Measurements from ENCODE around the gene TRPM2.
"Not testable (repeated sequence)": the region's sequence is repeated elsewhere in the genome, so short reads cannot be mapped to it uniquely, and the experiment has no call there.

The TRPM2 gene

DNA sequence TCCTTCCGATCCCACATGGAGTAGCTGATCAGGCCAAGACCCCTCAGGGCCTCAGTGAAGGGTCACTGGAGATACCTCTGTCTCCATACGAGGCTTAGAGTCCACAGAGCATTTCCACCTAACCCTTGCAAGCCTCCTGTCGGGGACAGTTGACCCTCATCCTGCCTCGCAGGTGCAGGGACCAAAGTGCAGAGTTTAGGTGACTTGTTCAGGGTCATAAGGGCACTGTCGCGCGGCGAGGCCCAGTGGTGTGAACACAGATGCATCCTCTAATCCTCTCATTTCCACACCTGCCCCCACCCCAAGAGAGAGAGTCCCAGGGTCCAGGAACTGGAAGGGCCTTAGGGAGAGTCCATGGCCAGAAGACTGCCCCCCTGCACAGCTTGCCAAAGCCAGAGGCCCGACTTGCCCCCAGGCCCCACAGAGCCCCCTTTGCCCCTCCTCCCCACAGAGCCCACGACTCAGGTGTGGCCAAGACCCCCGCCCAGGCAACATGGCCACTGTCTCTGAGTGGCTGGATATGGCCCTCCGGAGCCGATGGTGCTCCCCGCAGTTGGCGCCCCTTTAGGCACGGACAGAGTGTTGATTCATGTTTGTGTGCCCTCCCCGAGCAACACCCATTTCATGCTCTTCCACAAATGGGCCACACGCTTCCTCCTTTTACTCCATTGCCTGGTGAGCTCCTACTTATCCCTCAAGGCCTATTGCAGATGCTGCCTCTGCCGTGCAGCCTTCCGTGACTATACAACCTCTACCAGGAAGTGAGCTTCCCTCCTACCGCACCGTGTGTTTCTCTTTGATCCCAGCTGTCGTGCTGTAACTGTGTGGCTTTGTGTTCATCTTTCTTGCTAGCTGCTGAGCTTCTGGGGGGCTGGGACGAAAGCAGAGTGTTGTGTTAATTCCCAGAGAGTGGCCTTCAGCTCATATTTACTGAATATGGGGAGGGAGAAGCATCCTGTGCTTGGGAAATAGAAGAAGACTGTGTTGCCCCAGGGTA, 1.7 kb downstream of the TRPM2 start:
- DNase-seq (ENCODE audit: low read depth), result no peak

DNA sequence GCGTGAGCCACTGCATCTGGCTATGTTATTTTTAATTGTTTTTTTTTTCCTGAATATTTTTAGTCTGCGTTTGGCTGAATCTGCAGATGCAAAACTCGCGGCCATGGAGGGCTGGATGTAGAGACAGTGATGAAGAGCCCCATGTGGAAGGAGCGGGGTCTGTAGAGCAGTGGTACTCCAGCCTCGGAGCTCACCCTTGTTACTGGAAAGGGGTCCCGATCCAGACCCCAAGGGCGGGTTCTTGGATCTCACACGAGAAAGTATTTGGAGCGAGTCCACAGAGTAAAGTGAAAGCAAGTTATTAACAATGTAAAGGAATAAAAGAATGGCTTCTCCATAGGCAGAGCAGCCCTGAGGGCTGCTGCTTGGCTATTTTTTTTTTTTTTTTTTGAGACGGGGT, 2.7 kb downstream of the TRPM2 start:
- no peak for DNase-seq (ENCODE audit: low read depth)

DNA sequence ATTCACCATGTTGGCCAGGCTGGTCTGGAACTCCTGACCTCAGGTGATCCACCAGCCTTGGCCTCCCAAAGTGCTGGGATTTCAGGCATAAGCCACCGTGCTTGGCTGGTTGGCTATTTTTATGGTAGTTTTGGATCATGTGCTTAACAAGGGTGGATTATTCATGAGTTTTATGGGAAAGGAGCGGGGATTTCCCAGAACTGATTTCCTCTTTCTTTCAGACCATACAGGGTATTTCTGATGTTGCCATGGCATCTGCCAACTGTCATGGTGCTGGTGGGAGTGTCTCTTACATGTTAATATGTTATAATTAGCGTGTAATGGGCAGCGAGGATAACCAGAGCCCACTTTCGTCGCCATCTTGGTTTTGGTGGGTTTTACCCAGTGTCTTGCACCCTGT, 3.2 kb downstream of the TRPM2 start:
- no peak for DNase-seq (ENCODE audit: low read depth)

DNA sequence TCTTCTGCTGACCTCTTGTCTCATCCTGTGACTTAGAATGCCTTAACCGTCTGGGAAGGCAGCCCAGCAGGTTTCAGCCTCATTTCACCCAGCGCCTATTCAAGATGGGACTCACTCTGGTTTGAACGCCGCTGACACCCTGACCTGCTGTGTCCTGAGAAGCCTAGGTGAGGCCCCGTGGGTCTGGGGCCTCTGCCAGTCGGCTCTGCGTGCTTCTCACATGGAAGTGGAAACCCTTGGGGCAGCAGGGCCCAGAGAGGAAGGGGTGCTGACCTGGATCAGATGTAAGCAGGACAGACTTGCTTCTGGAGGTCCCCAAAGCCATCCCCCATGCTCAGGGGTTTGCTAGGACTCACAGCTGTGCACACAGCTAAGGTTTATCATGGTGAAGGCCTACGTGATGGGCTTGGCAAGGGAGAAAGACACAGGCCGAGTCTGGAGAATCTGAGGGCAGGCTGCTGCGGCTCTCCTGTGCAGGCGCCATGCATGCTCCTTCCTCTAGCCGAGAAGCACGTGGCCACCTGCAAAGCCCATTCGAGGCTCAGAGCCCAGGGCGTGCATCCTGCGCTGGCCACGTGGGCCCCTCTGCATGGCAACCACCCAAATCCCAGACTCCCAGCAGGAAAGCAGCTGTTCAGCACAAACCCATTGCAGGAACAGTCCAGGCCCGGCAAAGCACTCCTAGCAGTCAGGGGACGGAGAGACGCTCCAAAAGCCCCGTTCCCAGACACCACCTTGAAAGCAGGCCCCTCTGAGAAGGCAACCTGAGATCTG, 3.8 kb downstream of the TRPM2 start:
- DNase-seq (ENCODE audit: low read depth), result no peak

DNA sequence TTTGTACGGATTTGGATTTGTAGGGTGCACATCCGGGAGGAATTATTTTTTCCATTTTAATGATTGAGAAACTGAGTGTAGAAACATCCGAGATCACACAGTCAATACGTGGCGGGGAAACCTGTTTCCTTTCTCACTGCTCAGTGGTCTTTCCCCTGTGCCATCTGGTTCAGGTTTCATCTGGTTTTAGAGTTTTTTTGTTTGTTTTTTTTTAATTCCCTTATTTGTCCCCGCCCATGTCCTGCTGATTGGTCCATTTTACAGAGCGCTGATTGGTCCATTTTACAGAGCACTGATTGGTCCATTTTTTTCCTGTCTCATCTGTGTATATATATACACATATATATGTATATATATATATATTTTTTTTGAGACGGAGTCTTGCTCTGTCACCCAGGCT, 6.0 kb downstream of the TRPM2 start:
- no peak for DNase-seq (ENCODE audit: low read depth)

DNA sequence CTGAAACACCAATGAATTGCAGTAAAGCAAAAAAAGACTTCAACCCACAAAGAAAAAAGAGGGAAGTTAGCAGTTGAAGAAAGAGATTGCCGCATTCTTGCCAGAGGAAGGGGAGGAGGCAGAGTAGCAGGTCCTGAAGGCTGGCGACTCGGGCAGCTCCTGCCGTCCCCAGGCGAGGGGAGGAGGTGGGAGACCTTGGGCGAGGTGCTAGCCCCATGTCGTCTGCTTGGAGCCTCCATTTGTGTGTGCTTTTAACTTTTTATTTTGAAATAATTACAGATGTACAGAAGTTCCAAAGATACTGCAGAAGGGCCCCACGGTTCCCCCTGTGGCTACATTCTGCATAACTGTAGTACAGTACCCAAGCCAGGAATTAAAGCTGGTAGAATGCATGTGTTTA, 6.7 kb downstream of the TRPM2 start:
- no peak for DNase-seq (ENCODE audit: low read depth)

DNA sequence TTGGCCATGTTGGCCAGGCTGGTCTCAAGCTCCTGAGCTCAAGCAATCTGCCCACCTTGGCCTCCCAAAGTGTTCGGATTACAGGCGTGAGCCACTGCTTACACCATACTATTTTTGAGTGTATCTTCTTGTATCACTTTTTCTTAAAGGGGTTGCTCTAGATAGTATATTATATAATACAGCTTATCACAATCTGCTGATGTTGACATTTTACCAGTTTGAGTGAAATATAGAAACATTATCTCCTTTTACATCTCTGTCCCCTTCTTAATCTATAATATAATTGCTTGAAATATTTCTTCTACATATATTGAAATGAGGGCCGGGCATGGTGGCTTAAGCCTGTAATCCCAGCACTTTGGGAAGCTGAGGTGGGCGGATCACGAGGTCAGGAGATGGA, 8.5 kb downstream of the TRPM2 start:
- not testable (repeated sequence) for DNase-seq (ENCODE audit: low read depth)

DNA sequence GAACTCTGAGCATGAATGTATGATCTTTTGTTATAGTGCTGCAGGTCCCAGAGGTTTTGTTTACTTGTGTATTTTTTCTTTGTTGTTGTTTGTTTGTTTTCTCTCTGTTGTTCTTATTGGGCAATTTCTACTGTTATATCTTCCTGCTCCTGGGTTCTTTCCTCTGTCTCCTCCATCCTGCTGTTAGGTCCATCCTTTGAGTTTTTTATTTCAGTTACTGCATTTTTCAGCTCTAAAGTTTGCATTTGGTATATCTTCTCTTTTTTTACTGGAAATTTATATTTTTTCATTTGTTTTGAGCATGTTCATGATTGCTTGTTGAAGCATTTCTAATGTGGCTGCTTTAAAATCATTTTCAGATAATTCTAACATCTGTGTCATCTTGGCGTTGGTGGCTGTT, 9.9 kb downstream of the TRPM2 start:
- no peak for DNase-seq (ENCODE audit: low read depth)

DNA sequence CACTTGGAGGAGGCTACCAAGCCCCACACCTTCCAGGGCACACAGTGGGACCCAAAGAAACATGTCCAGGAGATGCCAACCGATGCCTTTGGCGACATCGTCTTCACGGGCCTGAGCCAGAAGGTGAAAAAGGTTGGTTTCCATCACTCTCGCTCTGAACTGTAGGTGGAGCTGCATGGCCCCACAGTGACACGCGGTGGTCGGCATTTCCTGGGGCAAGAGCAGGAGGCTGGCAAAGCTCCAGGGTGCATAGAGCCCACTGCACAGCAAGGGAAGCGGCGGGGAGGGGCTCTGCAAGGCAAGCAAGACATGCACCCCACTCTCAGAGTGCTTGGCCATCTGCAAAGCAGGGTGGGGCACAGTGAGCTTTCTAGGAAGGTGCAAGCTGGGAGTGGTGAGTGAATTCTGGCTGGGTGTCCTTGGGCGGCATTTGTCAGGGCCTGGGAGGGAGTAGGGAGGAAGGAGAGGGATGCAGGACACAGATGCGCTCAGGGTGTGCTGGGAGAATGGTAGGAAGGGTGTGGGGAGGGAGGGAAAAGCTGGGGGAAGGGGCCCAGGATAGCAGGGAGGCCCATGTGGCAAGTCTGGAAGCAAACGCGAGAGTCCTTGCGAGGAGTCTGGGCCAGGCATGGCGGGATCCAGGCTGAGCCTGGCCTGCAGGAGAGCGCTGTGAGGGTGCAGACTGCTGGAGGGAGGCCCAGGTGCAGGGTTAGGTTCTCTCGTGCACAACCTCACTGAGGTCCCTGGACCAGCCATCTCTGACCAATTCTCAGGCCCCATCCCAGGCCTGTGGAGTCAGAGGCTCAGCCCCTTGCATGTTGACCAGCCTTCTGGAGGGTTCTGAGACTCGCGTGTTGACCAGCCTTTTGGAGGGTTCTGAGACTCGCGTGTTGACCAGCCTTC, 11.0 kb downstream of the TRPM2 start:
- no peak for DNase-seq (ENCODE audit: low read depth)

DNA sequence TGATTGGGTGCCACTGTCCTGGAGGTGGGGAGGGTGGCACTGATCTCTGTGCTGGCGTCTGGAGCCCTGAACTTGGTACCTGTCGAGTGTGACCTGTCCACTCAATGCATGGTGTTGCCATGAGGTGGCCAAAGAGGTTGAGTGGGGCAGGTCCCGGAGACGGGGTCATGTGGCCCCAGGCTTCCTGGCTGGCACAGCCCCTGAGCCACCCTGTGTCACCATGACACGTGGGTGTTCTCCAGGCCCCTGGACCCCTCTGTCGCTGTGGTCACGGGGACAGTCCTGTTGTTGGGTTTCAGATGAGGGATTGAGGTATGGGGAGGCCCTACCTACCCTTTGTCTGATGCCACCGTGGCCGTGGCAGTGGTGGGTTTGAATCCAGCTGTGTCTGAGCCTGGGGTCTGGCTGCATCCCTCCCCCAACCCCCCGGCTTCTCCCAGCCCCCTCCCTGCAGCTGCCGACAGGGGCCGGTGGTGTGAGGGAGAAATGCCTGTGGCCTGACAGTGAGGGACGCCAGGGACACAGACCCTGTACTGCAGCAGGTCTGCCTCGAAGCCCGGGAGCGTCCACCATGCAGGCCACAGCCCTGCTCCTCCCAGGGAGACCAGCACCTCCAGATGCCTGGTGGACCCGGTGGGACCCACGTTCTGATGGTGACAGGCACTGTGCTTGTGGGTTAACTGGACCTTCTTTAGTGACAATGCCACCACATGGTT, 12.0 kb downstream of the TRPM2 start:
- DNase-seq (ENCODE audit: low read depth), result no peak

DNA sequence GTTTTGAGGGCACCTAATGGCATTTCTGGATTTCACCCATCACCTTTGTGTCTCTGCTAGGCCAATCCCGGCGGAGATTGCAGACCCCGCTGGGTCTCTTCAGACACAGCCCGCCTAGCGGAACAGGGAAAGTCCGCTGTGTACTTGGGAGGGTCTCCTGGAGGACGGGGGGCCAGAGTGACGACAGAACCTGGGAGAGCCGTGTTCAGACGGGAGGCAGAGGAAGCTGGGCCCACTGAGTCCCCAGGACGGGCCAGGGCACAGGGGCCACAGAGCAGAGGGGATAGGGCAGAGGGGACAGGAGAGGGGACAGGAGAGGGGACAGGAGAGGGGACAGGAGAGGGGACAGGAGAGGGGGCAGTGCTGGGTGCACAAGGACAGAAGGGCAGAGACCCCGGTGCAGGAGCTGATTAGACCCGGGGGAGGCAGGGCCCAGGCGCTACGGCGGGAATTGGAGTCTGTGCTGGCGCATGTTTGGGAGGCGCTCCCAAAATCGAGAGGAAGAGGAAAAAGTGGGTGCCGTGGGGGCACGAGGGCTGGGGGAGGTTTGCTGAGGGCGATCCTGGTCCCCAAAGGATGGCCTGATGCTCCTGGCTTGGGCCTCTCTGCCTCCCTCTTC, 12.7 kb downstream of the TRPM2 start:
- no peak for DNase-seq (ENCODE audit: low read depth)

DNA sequence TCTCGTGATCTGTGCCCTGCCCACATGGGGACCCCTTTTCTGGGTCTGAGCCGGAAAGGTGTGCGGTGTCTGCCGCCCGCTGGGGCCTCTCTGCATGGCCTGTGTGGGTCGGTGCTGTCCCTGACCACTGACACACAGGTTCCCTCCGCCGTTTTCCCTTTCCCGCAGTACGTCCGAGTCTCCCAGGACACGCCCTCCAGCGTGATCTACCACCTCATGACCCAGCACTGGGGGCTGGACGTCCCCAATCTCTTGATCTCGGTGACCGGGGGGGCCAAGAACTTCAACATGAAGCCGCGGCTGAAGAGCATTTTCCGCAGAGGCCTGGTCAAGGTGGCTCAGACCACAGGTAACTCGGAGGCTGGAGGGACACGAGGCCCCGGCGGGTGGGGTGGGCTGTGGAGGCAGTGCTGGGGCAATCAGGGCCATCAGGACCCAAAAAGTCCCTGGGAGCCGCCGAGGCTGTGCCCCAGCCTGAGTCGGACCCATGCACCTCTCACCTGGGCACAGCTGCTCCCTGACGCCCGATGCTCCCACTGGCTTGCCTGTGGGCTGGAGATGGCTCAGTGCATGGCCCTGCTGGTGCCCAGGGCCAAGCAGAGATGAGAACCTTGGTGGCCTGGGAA, 13.3 kb downstream of the TRPM2 start:
- DNase-seq (ENCODE audit: low read depth), result no peak

DNA sequence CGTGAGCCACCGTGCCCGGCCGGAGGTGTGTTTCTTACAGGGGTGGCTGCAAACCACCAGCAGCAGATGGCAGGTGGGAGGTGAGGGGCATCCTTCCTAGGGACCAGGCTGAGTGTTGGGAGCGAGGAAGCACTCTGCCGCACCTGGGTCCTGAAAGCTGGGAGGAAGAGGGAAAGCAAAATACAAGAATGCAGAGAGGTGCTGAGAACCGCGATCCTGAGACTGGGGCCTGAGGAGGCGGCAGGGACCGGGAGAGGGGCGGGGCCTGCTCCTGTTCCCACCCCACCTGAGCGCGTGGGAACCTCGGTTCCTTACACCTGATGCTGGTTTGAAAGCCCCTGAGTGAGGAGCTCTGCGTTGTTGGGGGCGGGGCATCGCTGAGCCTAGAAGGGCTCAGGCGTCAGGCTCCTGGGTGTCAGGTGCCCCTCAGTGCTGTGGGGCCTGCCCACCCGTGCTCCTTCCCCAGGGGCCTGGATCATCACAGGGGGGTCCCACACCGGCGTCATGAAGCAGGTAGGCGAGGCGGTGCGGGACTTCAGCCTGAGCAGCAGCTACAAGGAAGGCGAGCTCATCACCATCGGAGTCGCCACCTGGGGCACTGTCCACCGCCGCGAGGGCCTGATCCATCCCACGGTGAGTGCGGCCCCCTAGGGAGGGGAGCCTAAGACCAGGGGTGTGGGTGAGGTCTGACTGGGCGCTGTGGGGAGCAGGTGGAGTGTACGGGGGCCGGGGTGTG, 15.5 kb downstream of the TRPM2 start:
- DNase-seq (ENCODE audit: low read depth), result no peak

DNA sequence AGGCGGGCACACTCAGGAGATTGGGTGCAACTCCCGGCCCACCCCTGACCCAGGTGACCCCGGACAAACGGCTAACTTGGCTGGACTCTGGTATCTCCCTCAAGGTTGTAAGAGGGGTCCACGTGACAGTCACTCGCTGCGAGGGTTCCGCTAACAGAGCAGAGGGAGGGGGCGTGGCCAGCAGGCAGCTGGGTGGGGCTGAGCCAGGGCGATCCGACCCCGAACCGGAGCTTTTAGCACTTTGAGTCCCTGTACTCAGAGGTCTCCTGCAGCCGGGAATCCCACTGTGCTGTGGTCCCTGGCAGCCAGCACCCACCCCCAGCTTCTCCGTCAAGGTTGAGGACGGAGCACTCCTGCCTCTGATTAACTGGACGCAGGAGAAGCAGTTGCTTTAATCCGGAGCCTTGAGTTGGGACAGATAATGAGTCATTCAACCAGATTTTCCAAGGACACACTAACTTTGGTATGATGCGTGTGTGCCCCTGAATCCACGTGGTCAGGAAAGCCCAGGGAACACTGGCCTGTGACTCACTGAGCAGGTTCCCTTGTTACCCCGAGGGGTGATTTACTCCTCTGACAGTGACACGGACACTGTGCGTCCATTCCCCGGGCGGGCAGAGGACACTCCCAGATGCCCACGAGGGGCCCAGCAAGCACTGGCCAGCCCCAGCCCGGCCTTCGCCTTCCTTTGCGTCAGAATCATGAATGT, 16.8 kb downstream of the TRPM2 start:
- no peak for DNase-seq (ENCODE audit: low read depth)

DNA sequence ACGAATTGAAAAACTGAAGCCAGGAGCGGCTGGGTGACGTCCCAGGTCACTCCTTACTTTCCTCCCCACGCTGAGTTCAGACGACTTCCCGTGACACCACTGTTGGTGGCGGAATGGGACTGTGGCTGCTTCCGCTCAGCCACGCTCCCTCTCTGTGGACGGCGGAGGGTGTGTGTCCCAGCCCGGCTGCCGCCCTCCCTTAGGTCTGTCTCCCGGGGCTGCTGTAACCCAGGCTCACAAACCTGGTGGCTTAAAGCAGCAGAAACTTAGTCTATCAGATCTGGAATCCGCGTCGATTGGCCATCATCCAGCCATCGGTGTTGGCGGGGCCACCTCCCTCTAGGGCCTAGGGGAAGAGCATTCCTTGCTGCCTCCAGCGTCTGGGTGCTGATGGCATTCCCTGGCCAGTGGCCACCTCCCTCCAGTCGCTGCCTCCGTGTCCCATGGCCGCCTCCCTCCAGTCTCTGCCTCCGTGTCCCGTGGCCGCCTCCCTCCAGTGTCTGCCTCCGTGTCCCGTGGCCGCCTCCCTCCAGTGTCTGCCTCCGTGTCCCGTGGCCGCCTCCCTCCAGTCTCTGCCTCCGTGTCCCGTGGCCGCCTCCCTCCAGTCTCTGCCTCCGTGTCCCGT, 17.5 kb downstream of the TRPM2 start:
- no peak for DNase-seq (ENCODE audit: low read depth)

DNA sequence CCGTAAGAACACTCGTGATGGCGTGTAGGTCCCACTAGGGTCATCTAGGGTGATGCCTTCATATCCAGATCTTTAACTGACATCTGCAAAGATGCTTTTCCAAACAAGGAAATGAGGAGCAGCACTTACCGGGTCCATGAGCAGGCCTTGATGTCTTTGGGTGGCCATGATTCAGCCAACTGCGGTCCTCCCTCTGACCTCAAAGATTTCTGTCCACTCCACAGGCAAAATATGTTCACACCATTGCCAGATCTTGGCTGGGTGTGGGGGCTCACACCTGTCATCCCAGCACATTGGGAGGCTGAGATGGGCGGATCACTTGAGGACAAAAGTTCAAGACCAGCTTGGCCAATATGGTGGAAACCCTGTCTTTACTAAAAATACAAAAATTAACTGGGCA, 18.2 kb downstream of the TRPM2 start:
- no peak for DNase-seq (ENCODE audit: low read depth)

DNA sequence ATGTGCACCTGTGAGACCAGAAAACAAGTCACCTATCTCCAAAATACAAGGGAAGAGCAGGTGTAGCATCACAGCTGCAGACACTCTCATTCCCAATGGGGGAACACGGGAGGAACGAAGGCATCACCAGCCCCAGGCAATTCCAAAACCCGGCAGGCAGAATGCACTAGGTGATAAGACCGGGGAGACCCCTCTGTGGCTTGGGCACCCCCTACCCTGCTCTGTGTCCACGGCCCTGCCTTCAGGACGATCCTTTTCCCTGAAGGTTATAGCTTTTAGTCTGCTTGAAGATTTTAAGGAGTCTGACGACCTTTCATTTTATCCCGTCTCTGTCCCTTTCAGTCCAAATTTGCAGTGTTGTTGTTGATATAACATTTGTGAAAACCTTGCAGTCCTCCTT, 19.2 kb downstream of the TRPM2 start:
- no peak for DNase-seq (ENCODE audit: low read depth)

DNA sequence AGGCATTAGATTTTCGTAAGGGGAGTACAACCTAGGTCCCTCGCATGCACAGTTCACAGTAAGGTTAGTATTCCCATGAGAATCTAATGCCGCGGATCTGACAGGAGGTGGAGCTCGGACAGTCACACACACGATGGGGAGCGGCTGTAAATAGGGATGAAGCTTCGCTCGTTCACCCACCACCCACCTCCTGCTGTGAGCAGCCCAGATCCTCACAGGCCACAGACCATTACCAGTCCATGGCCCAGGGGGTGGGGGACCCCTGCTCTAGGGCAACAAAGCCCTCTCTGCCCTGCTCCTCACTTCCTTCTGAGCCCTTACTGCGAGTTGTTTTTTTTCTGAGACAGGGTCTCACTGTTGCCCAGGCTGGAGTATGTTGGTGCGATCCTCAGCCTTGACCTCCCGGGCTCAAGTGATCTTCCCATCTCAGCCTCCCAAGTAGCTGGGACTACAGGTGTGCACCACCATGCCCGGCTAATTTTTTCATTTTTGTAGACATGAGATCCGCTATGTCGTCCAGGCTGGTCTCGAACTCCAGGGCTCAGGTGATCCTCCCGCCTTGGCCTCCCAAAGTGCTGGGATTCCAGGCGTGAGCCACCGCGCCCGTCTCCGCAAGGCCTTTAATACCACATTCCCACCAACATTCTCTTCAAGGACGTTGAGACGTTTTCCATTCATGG, 21.3 kb downstream of the TRPM2 start:
- no peak for DNase-seq (ENCODE audit: low read depth)

All from T-helper 22 cell (primary cell).